HFFc6 (cell line): ENCODE results near the gene PROK2. TPM values are rescaled to one million over a fixed set of nuclear protein-coding genes. Genes with fewer than 3 reads are reported as not detected.

Experiments used
- DNase-seq: peaks from one replicate; pipeline ENCODE4 v3.0.0-alpha.2; 2018
- H3K27ac Mint-ChIP-seq: 2 replicates; pipeline ENCODE4 v1.8.0; 2020; ENCODE audit warnings: mild to moderate bottlenecking, mixed read lengths
- H3K27me3 Mint-ChIP-seq: 2 replicates; pipeline ENCODE4 v1.8.0; 2021; ENCODE audit warnings: mild to moderate bottlenecking, moderate library complexity, mixed read lengths; ENCODE audit not compliant: insufficient read depth
- H3K36me3 Mint-ChIP-seq: 2 replicates; pipeline ENCODE4 v1.8.0; 2021; ENCODE audit warnings: low read depth, mixed read lengths
- H3K4me1 Mint-ChIP-seq: 2 replicates; pipeline ENCODE4 v1.8.0; 2020; ENCODE audit warnings: low read depth, mixed read lengths
- H3K4me3 Mint-ChIP-seq: 2 replicates; pipeline ENCODE4 v1.8.0; 2020; ENCODE audit warnings: mild to moderate bottlenecking, moderate library complexity, mixed read lengths
- H3K9me3 Mint-ChIP-seq: 2 replicates; pipeline ENCODE4 v1.8.0; 2020; ENCODE audit warnings: mild to moderate bottlenecking, mixed read lengths
- total RNA-seq, 6 experiments: library from RNA; stranded (reverse); fragmentation: NEBNext Ultra II Directional; extraction: Animal tissue kit (Norgen Biotek cat#: 25700); gene quantifications; 2 replicates in 1 of 6; 3 replicates in 5 of 6; pipeline ENCODE4 v1.2.3, GENCODE V29; 2021
- TF ChIP-seq, protein P1 (sequence below): fragments of 200-600 bp; sonication (generic); IDR thresholded peaks from 2 replicates; pipeline ENCODE4 v1.5.0; 2021; ENCODE audit warnings: antibody characterized with exemption, mild to moderate bottlenecking

The PROK2 gene
- total RNA-seq, 6 experiments from 2014 or later, result not detected

GRCh38 chr3:71771884-71772283, 13.1 kb downstream of the PROK2 start:
- no peak overlapping the region for H3K27ac Mint-ChIP-seq
- TF ChIP-seq, protein P1, sequence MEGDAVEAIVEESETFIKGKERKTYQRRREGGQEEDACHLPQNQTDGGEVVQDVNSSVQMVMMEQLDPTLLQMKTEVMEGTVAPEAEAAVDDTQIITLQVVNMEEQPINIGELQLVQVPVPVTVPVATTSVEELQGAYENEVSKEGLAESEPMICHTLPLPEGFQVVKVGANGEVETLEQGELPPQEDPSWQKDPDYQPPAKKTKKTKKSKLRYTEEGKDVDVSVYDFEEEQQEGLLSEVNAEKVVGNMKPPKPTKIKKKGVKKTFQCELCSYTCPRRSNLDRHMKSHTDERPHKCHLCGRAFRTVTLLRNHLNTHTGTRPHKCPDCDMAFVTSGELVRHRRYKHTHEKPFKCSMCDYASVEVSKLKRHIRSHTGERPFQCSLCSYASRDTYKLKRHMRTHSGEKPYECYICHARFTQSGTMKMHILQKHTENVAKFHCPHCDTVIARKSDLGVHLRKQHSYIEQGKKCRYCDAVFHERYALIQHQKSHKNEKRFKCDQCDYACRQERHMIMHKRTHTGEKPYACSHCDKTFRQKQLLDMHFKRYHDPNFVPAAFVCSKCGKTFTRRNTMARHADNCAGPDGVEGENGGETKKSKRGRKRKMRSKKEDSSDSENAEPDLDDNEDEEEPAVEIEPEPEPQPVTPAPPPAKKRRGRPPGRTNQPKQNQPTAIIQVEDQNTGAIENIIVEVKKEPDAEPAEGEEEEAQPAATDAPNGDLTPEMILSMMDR, result no peak
- no peaks in the 10 kb centered on the region for H3K9me3 Mint-ChIP-seq
- peaks cover 27% of the 10 kb centered on the region for H3K27me3 Mint-ChIP-seq
- DNase-seq, result no peak
- H3K36me3 Mint-ChIP-seq, result no peaks in the 10 kb centered on the region
- no peak overlapping the region for H3K4me3 Mint-ChIP-seq
- H3K4me1 Mint-ChIP-seq, result no peaks in the 10 kb centered on the region

DNA sequence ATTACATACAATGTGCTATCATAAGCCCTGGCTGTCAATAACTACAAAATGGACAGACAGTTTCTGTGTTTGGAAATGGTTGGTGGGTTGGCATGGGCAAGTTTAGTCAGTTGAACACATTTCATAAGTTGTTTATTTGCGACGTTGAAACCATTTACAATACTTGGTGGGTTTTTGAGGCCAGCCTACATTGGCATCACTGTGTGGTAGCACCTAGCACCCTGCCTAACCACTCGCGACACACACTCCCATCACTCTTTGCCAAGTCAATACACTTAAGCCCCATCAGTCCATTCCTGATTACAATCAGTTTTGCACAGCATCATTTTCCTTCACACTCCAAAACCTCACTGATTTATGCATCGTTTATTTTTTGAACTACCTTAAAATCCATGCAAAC, 13.8 kb downstream of the PROK2 start:
- Mint-ChIP-seq H3K4me1 (no peaks in the 10 kb centered on the region), H3K4me3 (no peak overlapping the region), H3K27me3 (peaks cover 27% of the 10 kb centered on the region), H3K27ac (no peak overlapping the region), H3K9me3 (no peaks in the 10 kb centered on the region), H3K36me3 (no peaks in the 10 kb centered on the region)
- no peak for DNase-seq
- TF ChIP-seq, protein P1, result no peak

DNA sequence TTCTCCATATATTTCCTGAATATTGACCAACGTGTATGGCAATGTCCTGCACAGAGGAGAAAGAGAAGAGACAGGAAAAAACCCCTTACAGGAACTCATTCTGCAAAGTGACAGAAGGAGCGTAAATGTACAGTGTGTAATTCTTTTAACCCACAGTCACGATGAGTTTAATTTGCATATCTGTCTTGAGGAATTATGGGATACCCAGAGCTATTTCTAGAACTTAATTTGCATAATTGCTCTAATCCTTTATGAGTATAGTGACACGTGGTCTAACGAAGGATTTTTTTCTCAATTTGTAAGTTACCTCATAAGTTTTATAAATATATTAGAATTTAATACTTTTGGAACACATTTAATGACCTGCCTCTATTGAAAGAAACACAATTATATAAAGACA, 21.5 kb downstream of the PROK2 start:
- no peak for DNase-seq
- no peak overlapping the region for H3K4me3 Mint-ChIP-seq
- no peaks in the 10 kb centered on the region for H3K36me3 Mint-ChIP-seq
- TF ChIP-seq, protein P1, result no peak
- H3K27ac Mint-ChIP-seq, result no peak overlapping the region
- no peaks in the 10 kb centered on the region for H3K4me1 Mint-ChIP-seq
- peaks cover 20% of the 10 kb centered on the region for H3K27me3 Mint-ChIP-seq
- no peaks in the 10 kb centered on the region for H3K9me3 Mint-ChIP-seq

GRCh38 chr3:71760140-71760539, 24.8 kb downstream of the PROK2 start:
- Mint-ChIP-seq H3K27ac (no peak overlapping the region), H3K4me3 (no peak overlapping the region), H3K4me1 (no peaks in the 10 kb centered on the region), H3K9me3 (no peaks in the 10 kb centered on the region), H3K36me3 (no peaks in the 10 kb centered on the region), H3K27me3 (peaks cover 35% of the 10 kb centered on the region)
- TF ChIP-seq, protein P1, result no peak
- DNase-seq, result no peak

DNA sequence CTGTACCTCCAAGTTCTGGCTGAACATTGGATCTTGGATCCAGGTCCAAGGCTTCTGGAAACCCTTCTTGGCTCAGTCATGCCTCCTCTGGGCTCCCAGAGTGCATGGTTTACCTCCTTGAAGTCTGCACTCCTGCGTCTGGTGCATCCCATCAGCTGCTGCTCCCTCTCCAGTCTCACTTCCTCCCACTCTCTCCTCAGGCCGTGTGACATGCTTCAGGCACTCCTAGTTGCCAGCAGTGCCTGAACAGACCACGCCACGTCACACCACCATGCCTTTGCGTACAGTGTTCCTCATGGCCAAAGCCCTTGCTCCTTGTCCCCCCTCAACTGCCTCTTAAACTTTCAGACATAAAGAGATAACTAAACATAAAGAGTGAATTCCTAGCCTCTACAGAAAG, 25.5 kb downstream of the PROK2 start:
- H3K9me3 Mint-ChIP-seq, result no peaks in the 10 kb centered on the region
- peaks cover 37% of the 10 kb centered on the region for H3K27me3 Mint-ChIP-seq
- no peak overlapping the region for H3K4me3 Mint-ChIP-seq
- TF ChIP-seq, protein P1, result no peak
- H3K4me1 Mint-ChIP-seq, result no peaks in the 10 kb centered on the region
- H3K36me3 Mint-ChIP-seq, result no peaks in the 10 kb centered on the region
- no peak overlapping the region for H3K27ac Mint-ChIP-seq
- no peak for DNase-seq

DNA sequence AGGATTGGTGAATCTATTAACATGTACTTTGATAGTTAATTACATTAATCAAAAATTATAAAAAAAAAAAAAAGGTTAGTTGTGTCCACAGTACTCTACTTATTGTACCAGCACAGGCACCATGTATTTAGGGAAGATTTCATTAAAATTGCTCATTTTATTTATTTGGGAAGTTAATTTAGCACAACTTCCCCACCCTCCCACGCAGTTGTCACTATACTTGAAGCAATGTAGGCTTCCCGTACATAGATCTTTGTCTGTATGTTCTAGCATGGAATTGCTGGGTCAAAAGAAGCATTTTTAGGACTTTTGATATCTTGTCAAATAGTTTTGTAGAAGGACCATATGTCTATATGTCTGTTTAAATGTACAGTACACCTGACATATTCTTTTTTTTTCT, 26.9 kb downstream of the PROK2 start:
- Mint-ChIP-seq H3K27me3 (peaks cover 34% of the 10 kb centered on the region), H3K4me3 (no peak overlapping the region), H3K27ac (no peak overlapping the region), H3K36me3 (no peaks in the 10 kb centered on the region), H3K9me3 (no peaks in the 10 kb centered on the region), H3K4me1 (no peaks in the 10 kb centered on the region)
- TF ChIP-seq, protein P1, result no peak
- no peak for DNase-seq
